ENCODE measurements around the gene ATP2A2.
"Not testable (repeated sequence)": the region's sequence is repeated elsewhere in the genome, so short reads cannot be mapped to it uniquely, and the experiment has no call there.

ATP2A2 gene

GRCh38 chr12:110370732-110371231 lies 89.7 kb downstream of the ATP2A2 start:
- no peak for DNase-seq

GRCh38 chr12:110371408-110372055 lies 90.5 kb downstream of the ATP2A2 start:
- DNase-seq, result no peak

- DNase-seq, result no peak
Observed at GRCh38 chr12:110372056-110372425, 91.0 kb downstream of the ATP2A2 start.

- no peak for DNase-seq
Observed at GRCh38 chr12:110373025-110373424, 92.0 kb downstream of the ATP2A2 start.

- DNase-seq, result no peak
Observed at GRCh38 chr12:110373425-110373824, 92.4 kb downstream of the ATP2A2 start.

- DNase-seq, result no peak
Observed at GRCh38 chr12:110373962-110374611, 93.0 kb downstream of the ATP2A2 start.

GRCh38 chr12:110378131-110378790 lies 97.2 kb downstream of the ATP2A2 start:
- DNase-seq, result not testable (repeated sequence)

GRCh38 chr12:110379197-110379596 lies 98.2 kb downstream of the ATP2A2 start:
- DNase-seq, result no peak

GRCh38 chr12:110379631-110380030 lies 98.6 kb downstream of the ATP2A2 start:
- DNase-seq, result no peak

GRCh38 chr12:110382683-110383082 lies 101.6 kb downstream of the ATP2A2 start:
- DNase-seq, result no peak

All from NCI-H526 treated with DMSO at 0.1 percent for 48 hours (cell line).